GM12892 (cell line): ENCODE data around the gene HAO1.
"Not testable (repeated sequence)": the region's sequence is repeated elsewhere in the genome, so short reads cannot be mapped to it uniquely, and the experiment has no call there.

ENCODE experiments used
- DNase-seq: peaks from one replicate; pipeline ENCODE4 v3.0.0; 2011; ENCODE audit not compliant: insufficient read length
- FAIRE-seq: peaks from 2 replicates; lab custom pipeline; 2011; peaks lifted over from hg19 to GRCh38; lab: Jason Lieb, UNC
- POLR2A ChIP-seq: IDR thresholded peaks from 2 replicates; pipeline ENCODE4 v1.6.1; 2011; ENCODE audit warnings: low read depth, low read length, control low read depth
- POLR2AphosphoS5 ChIP-seq: IDR thresholded peaks from 2 replicates; pipeline ENCODE4 v1.6.1; 2011; ENCODE audit warnings: low read depth, low read length, control low read depth
- TAF1 ChIP-seq: IDR thresholded peaks from 2 replicates; pipeline ENCODE4 v1.6.1; 2011; ENCODE audit warnings: low read depth, mild to moderate bottlenecking, control low read depth, low read length, borderline replicate concordance

Gene HAO1

DNA sequence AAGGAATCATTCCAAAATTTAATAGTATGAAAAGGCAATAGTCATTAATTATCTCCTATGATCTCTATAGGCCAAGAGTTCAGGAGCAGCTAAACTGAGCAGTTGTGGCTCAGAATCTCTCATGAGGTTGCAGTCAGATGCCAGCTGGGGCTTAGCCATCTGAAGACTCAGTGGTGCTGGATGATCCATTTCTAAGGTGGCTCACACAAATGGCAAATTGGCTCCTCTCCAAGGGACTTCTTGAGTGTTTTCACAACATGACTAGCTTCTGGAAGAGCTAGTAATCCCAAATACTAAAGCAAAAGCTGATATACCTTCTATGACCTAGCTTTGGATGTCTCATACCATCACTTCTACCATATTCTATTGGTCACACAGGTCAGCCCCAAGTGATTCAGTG is 104.2 kb downstream of the HAO1 start:
- no peak for FAIRE-seq
- TF ChIP-seq POLR2AphosphoS5 (no peak), POLR2A (no peak), TAF1 (no peak)
- no peak for DNase-seq

DNA sequence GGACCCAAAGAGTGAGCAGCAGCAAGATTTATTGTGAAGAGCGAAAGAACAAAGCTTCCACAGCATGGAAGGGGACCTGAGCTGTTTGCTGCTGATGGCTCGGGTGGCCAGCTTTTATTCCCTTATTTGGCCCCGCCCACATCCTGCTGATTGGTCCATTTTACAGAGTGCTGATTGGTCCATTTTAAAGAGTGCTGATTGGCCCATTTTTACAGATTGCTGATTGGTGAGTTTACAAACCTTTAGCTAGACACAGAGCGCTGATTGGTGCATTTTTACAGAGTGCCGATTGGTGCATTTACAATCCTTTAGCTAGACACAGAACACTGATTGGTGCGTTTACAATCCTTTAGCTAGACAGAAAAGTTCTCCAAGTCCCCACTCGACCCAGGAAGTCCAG is 105.8 kb downstream of the HAO1 start:
- DNase-seq, FAIRE-seq: not testable (repeated sequence)
